Skin of body (tissue), 2 donors: ENCODE results near the gene UBE2D2. TPM values are rescaled to one million over a fixed set of nuclear protein-coding genes. Genes with fewer than 3 reads are reported as not detected.

Experiments
- DNase-seq: peaks from one replicate; lab custom pipeline; 2025; lab: John Stamatoyannopoulos, UW
- total RNA-seq: library from RNA; depleted of rRNA; stranded (reverse); fragments of >200 nt; gene quantifications from one replicate; pipeline ENCODE4 v1.2.3, GENCODE V29; 2014

Gene UBE2D2
- total RNA-seq, 1 donor from 2014 or later = 69.8 TPM

- DNase-seq = no peak
Observed at GRCh38 chr5:139635191-139635590, 74.1 kb downstream of the UBE2D2 start.

GRCh38 chr5:139635606-139636206 is 74.6 kb downstream of the UBE2D2 start:
- peak; percentile 79 for DNase-seq

- no peak for DNase-seq
Observed at GRCh38 chr5:139636207-139636792, 75.2 kb downstream of the UBE2D2 start.

GRCh38 chr5:139636975-139637408 is 75.9 kb downstream of the UBE2D2 start:
- no peak for DNase-seq

GRCh38 chr5:139637438-139638089 is 76.4 kb downstream of the UBE2D2 start:
- DNase-seq = peak; percentile 76

GRCh38 chr5:139638090-139638735 is 77.1 kb downstream of the UBE2D2 start:
- no peak for DNase-seq

- no peak for DNase-seq
Observed at GRCh38 chr5:139638736-139639618, 77.8 kb downstream of the UBE2D2 start.

- no peak for DNase-seq
Observed at GRCh38 chr5:139639619-139640380, 78.7 kb downstream of the UBE2D2 start.

- no peak for DNase-seq
Observed at GRCh38 chr5:139640421-139641115, 79.4 kb downstream of the UBE2D2 start.

- DNase-seq = no peak
Observed at GRCh38 chr5:139641116-139642080, 80.3 kb downstream of the UBE2D2 start.

- DNase-seq = no peak
Observed at GRCh38 chr5:139642213-139642612, 81.1 kb downstream of the UBE2D2 start.

GRCh38 chr5:139642891-139643871 is 82.0 kb downstream of the UBE2D2 start:
- DNase-seq = no peak

GRCh38 chr5:139644001-139644456 is 82.9 kb downstream of the UBE2D2 start:
- no peak for DNase-seq

GRCh38 chr5:139644646-139645429 is 83.7 kb downstream of the UBE2D2 start:
- no peak for DNase-seq

- DNase-seq = no peak
Observed at GRCh38 chr5:139645430-139645871, 84.3 kb downstream of the UBE2D2 start.

GRCh38 chr5:139646111-139646510 is 85.0 kb downstream of the UBE2D2 start:
- no peak for DNase-seq
